Measurements from ENCODE around the gene INPP5A.
"Not testable (repeated sequence)": the region's sequence is repeated elsewhere in the genome, so short reads cannot be mapped to it uniquely, and the experiment has no call there.

Gene INPP5A

DNA sequence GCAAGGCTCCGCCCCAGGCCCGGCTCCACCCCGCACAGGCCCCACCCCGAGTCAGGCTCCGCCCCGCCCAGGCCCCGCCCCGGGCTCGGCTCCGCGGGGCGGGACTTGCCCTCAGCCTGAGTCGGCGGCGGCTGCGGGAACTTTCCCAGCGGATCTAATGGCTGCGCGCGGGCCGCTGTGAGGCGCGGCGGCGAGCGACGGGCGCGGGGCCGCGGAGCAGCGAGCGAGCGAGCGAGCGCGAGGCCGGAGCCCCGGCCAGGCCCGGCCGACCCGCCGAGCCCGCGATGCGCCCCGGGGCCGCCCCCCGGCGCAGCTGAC lies at the start of gene INPP5A:
Gene INPP5A (plus strand): TSS at position 104 of the 318 bp plus-strand sequence. CDS start 310 bp downstream, outside the sequence.
- FAIRE-seq: no peak

DNA sequence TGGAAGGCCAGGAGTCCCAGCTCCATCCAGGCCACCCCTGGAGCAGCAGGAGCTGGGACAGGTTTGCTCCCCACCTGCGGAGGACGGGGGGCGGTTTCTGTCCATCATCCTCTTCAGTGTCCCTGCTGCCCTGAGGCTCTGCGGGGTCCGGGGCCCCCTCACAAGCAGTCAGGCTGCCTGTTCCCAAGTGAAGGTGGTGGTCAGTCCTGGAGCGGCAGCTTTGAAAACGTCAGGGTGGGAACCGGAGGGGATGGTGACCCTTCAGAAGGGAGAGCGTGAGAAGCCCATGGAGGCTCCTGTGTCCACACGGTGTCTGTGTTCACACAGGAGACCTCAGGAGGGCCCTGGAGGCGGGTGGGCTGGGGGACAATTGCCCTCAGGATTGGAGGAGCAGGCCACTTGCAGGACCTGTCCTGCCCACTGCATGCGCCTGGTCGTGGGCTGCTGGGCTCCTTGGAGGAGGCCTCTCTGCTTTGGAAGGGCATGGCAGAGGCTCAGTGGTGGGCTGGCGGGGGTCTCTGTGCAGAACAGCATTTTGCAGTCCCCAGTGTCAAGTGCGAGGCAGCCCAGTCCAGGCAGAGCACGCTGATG lies 49.3 kb upstream of the INPP5A start:
- no peak for FAIRE-seq

DNA sequence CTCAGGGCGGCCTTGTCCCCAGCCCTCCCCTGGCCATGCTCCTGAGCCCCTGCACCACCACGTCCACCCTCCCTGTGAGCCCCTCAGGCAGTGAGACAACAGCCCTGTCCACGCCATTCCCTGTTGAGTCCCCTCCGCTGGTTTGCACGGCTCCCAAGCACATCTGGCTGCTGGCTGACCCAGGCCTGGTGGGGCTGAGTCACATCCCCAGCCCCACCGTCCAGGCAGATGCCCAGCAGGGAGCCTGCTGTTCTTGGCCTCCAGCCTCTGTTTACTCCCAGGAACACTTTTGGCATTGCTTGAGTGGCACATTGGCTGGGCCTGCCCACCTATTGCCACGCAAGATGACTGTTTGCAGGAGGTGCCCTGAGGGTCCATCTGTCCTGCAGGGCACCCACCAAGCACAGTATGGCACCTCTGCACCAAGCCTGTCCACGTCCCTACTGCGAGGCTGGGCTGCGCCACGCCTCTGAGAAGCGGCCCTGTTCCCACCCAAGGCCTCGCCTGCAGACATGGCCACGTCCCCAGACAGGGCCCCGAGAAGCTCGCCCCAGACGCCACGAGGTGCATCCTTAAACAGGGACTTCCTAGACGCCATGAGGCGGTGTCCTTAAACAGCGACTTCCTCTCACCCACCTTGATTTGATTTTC lies 48.4 kb upstream of the INPP5A start:
- FAIRE-seq: no peak

GRCh38 chr10:132489704-132490534 lies 47.7 kb upstream of the INPP5A start:
- no peak for FAIRE-seq

GRCh38 chr10:132491534-132491933 lies 46.1 kb upstream of the INPP5A start:
- not testable (repeated sequence) for FAIRE-seq

DNA sequence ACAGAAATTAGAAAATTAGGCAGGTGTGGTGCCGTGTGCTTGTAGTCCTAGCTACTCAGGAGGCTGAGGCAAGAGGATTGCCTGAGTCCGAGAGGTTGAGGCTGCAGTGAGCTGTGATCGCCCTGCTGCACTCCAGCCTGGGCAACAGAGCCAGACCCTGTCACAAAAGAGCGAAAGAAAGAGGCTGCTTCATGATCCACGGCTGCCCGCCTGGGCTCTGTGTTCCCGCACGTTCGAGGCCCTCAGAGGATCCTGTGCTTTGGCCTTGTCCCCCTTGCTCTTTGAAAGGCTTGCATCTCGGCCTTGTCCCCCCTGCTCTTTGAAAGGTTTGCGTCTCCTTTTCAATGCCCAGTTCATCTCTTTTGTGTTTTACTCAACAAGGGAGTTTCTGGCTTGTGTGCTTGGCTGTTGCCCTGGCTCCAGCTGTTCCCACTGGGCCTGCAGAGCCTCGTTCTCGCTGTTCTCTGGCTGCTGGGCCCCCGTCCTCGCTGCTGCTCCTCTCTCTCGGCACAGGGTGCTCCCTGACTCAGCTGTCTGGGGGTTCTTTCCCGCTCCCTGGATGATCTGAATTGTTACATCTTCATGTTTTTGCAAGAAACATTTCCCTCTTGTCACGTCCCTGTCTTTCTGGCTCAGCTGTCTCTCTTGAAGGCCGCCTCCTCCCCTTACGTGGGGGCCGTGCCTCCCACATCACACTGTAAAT lies 45.1 kb upstream of the INPP5A start:
- no peak for FAIRE-seq

GRCh38 chr10:132493246-132493755 lies 44.3 kb upstream of the INPP5A start:
- no peak for FAIRE-seq

DNA sequence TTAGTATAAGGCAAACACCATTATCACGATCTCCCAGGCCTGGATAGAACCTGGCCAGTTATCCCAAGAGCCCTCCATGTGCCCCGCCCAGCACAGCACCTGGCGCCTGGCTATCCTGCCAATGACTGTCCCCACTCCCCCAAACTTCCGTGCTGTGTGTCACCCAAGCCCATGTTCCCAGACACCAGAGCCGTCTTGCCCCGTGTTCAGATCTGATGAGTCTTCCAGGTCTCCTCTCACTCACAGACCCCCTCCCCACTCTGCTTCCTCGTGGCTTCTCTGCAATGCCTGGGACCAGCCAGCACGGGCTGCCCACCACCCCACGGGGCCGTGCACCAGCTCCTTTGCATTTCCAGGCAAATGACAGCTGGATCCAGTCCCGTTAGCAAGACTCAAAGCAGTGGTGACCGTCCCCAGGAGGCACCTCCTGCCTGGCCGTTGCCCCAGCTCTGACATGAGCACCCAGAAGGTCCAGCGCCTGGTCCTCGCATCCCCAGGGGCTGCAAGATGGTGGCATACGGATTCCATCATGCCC lies 43.8 kb upstream of the INPP5A start:
- FAIRE-seq: no peak

- no peak for FAIRE-seq
Observed at GRCh38 chr10:132494866-132495630, 42.5 kb upstream of the INPP5A start.

DNA sequence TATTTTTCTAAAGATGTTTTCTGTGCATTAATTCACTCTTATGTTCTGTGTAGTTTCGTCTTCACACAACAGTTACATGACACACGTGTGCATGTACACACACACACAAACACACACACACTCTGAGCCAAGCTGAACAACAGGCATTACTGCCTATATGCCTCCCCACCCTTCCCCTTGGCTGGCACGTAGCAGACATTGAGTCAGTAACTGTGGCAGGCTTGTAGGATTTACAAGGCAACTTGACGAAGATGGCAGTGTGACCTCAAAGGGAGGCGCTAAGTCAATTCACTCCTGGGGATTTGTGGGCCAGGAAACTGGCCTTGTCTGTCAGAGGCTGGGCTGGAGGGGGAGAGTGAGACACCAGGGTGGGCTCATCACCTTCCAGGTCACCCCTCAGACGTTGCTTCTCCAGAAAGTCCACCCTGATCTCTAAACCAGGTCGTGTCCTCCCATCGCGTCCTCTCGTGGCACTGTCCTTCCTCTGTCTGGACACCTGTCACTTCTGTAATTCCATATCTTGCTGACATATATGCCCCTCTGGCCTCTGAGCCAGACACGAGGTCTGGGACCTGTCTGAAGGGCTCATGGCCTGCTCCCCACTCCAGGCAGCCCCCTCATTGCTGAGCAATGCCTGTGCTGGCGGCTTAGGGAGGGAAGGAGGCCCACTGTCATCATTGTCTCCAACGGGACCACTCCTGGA lies 41.1 kb upstream of the INPP5A start:
- FAIRE-seq: no peak

DNA sequence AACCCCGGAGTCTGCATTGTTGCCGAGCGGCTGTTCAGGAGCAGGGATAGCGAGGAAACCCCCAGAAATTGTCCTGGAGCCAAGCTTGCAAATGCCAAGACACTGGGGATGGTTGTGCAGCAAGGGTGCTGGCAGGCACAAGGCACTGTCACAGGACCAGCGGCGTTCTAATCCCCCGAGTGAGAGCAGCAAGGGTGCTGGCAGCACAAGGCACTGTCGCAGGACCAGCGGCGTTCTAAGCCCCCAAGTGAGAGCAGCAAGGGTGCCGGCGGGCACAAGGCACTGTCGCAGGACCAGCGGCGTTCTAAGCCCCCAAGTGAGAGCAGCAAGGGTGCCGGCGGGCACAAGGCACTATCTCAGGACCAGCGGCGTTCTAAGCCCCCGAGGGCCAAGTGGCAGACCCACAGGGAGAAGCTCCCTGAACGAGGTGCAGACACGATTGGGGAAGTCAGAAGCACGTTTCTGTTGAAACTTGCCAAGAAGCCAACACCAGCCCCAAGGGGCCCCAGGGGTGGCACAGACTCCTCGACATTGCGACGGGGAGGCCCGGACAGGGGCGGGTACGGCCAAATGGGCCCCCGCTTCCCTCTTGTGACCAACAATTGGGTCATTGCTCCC lies 40.4 kb upstream of the INPP5A start:
- no peak for FAIRE-seq

DNA sequence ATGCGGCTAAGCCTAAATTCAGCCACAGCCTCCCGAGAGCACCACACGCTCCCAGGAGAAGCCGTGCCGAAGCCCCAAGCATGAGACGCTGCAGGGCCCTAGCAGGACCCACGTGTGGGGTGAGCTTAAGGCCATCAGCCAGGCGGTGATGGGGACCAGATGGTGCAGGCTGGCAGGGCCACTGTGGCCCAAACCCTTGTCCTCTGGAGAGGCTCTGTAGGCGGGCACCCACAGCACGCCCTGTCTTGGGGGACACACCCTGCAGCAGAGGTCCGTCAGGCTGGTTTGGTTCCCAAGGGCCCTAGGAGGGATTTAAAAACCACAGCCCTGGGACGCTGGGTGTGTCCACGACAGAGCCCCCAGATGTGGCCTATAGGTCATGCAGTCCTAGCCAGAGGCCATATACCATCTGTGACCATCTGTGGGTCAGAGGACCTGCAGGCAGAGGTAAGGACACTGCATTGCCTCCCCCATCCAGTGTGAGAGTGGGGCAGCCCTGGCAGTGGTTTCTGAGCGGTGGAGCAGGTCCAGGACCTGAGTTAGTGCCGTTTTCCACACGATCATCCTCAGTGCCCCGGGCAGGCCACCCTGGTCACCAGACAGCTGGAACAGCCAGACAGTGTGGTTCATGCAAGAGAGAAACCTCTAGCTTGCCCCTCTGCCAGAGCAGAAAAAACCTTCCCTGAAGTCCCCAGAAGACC lies 39.6 kb upstream of the INPP5A start:
- no peak for FAIRE-seq

- FAIRE-seq: no peak
Observed at GRCh38 chr10:132498562-132499366, 38.8 kb upstream of the INPP5A start.

- FAIRE-seq: no peak
Observed at GRCh38 chr10:132499367-132499685, 38.3 kb upstream of the INPP5A start.

- FAIRE-seq: no peak
Observed at GRCh38 chr10:132500781-132501415, 36.7 kb upstream of the INPP5A start.

- no peak for FAIRE-seq
Observed at GRCh38 chr10:132502544-132503300, 34.9 kb upstream of the INPP5A start.

GRCh38 chr10:132503581-132504421 lies 33.8 kb upstream of the INPP5A start:
- FAIRE-seq: no peak
